HEK293T (cell line): ENCODE measurements around the gene CA7.

ENCODE experiments used
- BHLHE40 ChIP-seq: fragments of 450-650 bp; IDR thresholded peaks from 2 replicates; pipeline ENCODE4 v1.6.1; 2016; ENCODE audit warnings: mild to moderate bottlenecking, moderate library complexity, borderline replicate concordance
- FOXK2 ChIP-seq: fragments of 450-650 bp; IDR thresholded peaks from 2 replicates; pipeline ENCODE4 v1.6.1; 2016; ENCODE audit warnings: mild to moderate bottlenecking
- SUZ12 ChIP-seq: fragments of 450-650 bp; IDR thresholded peaks from 2 replicates; pipeline ENCODE4 v1.6.1; 2016; ENCODE audit warnings: mild to moderate bottlenecking

DNA sequence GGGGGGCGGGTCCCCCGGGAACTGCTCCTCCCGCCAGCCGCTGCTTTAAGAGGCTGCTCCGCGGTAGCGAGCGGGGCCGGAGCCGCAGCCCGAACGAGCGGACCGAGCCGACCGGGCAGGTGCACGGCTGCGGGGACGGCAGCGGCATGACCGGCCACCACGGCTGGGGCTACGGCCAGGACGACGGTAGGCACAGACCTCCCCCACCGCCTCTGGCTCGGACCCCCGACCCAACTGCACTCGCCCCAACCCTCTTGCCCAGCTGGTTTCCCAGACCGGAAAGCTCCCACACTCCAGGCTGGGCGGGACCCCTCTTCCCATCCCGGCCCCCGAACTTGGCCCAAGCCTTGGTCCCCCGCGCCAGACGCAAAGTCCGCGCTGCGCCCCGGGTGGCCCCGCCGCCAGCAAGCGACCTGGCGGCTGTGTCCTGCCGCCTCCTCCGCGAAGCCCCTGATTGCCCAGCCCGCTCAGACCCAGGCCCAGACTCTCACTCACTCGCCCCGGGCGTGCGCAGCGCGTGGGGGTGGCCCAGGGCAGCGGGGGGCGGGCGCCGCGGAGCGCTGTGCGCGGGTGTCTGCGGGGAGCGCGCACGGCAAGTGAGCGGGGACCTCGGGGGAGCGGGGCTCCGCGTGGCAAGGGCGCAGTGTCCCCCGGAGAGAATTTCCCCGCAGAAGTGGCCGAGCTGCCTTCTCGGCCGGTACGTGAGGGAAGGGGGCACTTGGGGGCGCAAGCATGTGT, at the start of gene CA7:
- TF ChIP-seq BHLHE40 (no peak), FOXK2 (no peak), SUZ12 (no peak)
